DND-41 (cell line): ENCODE data around the gene NFE2L1.

Source experiments
- CTCF ChIP-seq: IDR thresholded peaks from 2 replicates; pipeline ENCODE4 v1.5.1; 2012; ENCODE audit warnings: borderline replicate concordance, low read length, moderate library complexity, mild to moderate bottlenecking; ENCODE audit not compliant: poor library complexity, severe bottlenecking; ENCODE audit errors: extremely low read depth
- EZH2 ChIP-seq: IDR thresholded peaks from 3 replicates; pipeline ENCODE4 v1.6.1; 2012; ENCODE audit warnings: borderline replicate concordance, low read depth, mild to moderate bottlenecking, moderate library complexity, low read length, inconsistent platforms; ENCODE audit not compliant: severe bottlenecking

DNA sequence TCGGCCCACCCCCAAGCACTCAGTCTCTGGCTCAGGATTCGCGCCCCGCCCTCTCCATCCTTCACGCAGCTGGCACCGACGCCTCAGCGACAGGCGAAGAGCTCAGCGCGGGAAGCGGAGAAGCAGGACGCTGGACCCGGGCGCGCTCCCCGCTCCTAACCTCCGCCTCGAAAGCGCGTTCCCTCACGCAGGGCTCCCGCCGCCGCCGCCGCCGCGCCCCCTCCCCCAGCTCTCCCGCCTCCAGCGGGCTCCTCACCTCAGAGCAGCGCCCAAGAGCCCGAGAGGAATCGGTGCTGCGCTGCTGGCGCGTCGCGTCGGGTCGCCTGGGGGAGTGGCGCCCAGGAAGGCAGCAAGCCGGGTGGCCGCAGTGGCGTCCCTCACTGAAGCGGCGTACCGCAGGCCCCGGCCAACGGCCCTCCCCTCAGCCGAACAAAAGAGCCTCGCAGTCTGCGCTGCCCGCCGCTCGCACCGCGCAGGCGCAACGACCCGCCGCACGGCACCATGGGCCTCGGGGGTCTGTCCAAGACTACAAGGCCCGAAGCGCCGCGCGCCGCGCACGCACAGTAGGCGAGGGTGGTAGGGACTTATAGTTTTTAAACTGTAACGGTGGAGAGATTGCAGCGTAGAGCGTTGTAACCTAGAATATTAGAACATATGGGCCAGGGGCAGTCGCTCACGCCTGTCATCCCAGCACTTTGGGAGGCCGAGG lies 53.0 kb downstream of the NFE2L1 start, which contains the start of gene CBX1:
- TF ChIP-seq CTCF (no peak), EZH2 (no peak)
